HPDE6-E6E7 (cell line): Measurements from ENCODE around the gene SYT7.

Source experiments
- DNase-seq: peaks from one replicate; pipeline ENCODE4 v3.0.0; 2011; ENCODE audit warnings: missing footprints; ENCODE audit errors: extremely low spot score

The SYT7 gene

GRCh38 chr11:61536676-61537270, 44.1 kb downstream of the SYT7 start:
- DNase-seq: no peak

- no peak for DNase-seq
Observed at GRCh38 chr11:61535998-61536675, 44.7 kb downstream of the SYT7 start.

- no peak for DNase-seq
Observed at GRCh38 chr11:61534933-61535839, 45.7 kb downstream of the SYT7 start.

GRCh38 chr11:61534025-61534932, 46.6 kb downstream of the SYT7 start:
- no peak for DNase-seq

GRCh38 chr11:61533401-61533800, 47.5 kb downstream of the SYT7 start:
- no peak for DNase-seq

- DNase-seq: no peak
Observed at GRCh38 chr11:61533039-61533375, 47.9 kb downstream of the SYT7 start.

GRCh38 chr11:61532134-61533038, 48.5 kb downstream of the SYT7 start:
- DNase-seq: peak; percentile 65

- no peak for DNase-seq
Observed at GRCh38 chr11:61531044-61531443, 49.8 kb downstream of the SYT7 start.

- DNase-seq: no peak
Observed at GRCh38 chr11:61529537-61530225, 51.2 kb downstream of the SYT7 start.

- no peak for DNase-seq
Observed at GRCh38 chr11:61528114-61528513, 52.8 kb downstream of the SYT7 start.

- DNase-seq: no peak
Observed at GRCh38 chr11:61526956-61527731, 53.7 kb downstream of the SYT7 start.

GRCh38 chr11:61526229-61526628, 54.6 kb downstream of the SYT7 start:
- no peak for DNase-seq

- no peak for DNase-seq
Observed at GRCh38 chr11:61524963-61525587, 55.8 kb downstream of the SYT7 start.

GRCh38 chr11:61524446-61524845, 56.4 kb downstream of the SYT7 start:
- no peak for DNase-seq

- DNase-seq: no peak
Observed at GRCh38 chr11:61522881-61523280, 58.0 kb downstream of the SYT7 start.

- DNase-seq: no peak
Observed at GRCh38 chr11:61518032-61518795, 62.7 kb downstream of the SYT7 start.

GRCh38 chr11:61516675-61517572, 64.0 kb downstream of the SYT7 start:
- peak; percentile 33 for DNase-seq
